Activated CD4-positive, alpha-beta T cell treated with anti-CD3 and anti-CD28 coated beads, Interleukin-2, amount 10 ng/mL, durations not matched to agents 24 days and 14 days (primary cell): ENCODE results near the gene PRRX2. TPM values are rescaled to one million over a fixed set of nuclear protein-coding genes. Genes with fewer than 3 reads are reported as not detected.
A peak's percentile ranks its signal among the peaks of the same experiment; 100 is the strongest.

Experiments
- DNase-seq: peaks from one replicate; pipeline ENCODE4 v3.0.0; 2022
- H3K27ac Mint-ChIP-seq: one replicate; pipeline ENCODE4 v1.8.0; 2022; ENCODE audit warnings: mild to moderate bottlenecking, mixed read lengths
- H3K27me3 Mint-ChIP-seq: one replicate; pipeline ENCODE4 v1.8.0; 2022; ENCODE audit warnings: mixed read lengths
- H3K36me3 Mint-ChIP-seq: one replicate; pipeline ENCODE4 v1.8.0; 2022; ENCODE audit warnings: low read depth, mild to moderate bottlenecking, mixed read lengths
- H3K4me1 Mint-ChIP-seq: one replicate; pipeline ENCODE4 v1.8.0; 2021; ENCODE audit warnings: mixed read lengths
- H3K4me3 Mint-ChIP-seq: one replicate; pipeline ENCODE4 v1.8.0; 2022; ENCODE audit warnings: mild to moderate bottlenecking, moderate library complexity, mixed read lengths
- H3K9me3 Mint-ChIP-seq: one replicate; pipeline ENCODE4 v1.8.0; 2021; ENCODE audit warnings: mixed read lengths
- intact Hi-C: fragments of 100-400 bp; cut with micrococcal nuclease; formaldehyde crosslinking; loops from one replicate; pipeline ENCODE4 v1.15.1; 2023
- total RNA-seq: library from RNA; stranded (reverse); gene quantifications from 2 replicates; pipeline ENCODE4 v1.2.3, GENCODE V29; 2022

PRRX2 gene
- total RNA-seq, 1 donor from 2014 or later: 3.4 TPM

GRCh38 chr9:129685220-129685932 is 19.9 kb downstream of the PRRX2 start:
- Mint-ChIP-seq H3K27me3 (peaks cover 4% of the 10 kb centered on the region), H3K4me3 (no peak overlapping the region), H3K36me3 (no peaks in the 10 kb centered on the region), H3K27ac (no peak overlapping the region), H3K9me3 (no peaks in the 10 kb centered on the region), H3K4me1 (no peaks in the 10 kb centered on the region)
- intact Hi-C loops: no loop called here
- no peak for DNase-seq

GRCh38 chr9:129685933-129686259 is 20.4 kb downstream of the PRRX2 start:
- Mint-ChIP-seq H3K27me3 (peaks cover 2% of the 10 kb centered on the region), H3K4me1 (no peaks in the 10 kb centered on the region), H3K27ac (no peak overlapping the region), H3K4me3 (no peak overlapping the region), H3K9me3 (no peaks in the 10 kb centered on the region), H3K36me3 (no peaks in the 10 kb centered on the region)
- no peak for DNase-seq
- intact Hi-C loops: no loop called here

- H3K36me3 Mint-ChIP-seq: no peaks in the 10 kb centered on the region
- H3K4me1 Mint-ChIP-seq: no peaks in the 10 kb centered on the region
- H3K9me3 Mint-ChIP-seq: no peaks in the 10 kb centered on the region
- no peak overlapping the region for H3K27ac Mint-ChIP-seq
- H3K4me3 Mint-ChIP-seq: no peak overlapping the region
- intact Hi-C loops: no loop called here
- H3K27me3 Mint-ChIP-seq: peaks cover 2% of the 10 kb centered on the region
- DNase-seq: no peak
Measured at GRCh38 chr9:129686736-129687135, 21.3 kb downstream of the PRRX2 start.

- Mint-ChIP-seq H3K27me3 (peaks cover 2% of the 10 kb centered on the region), H3K36me3 (no peaks in the 10 kb centered on the region), H3K4me3 (no peak overlapping the region), H3K27ac (no peak overlapping the region), H3K9me3 (no peaks in the 10 kb centered on the region), H3K4me1 (no peaks in the 10 kb centered on the region)
- DNase-seq: no peak
- intact Hi-C loops: no loop called here
Measured at GRCh38 chr9:129687391-129687790, 21.9 kb downstream of the PRRX2 start.

- Mint-ChIP-seq H3K27ac (no peak overlapping the region), H3K4me1 (no peaks in the 10 kb centered on the region), H3K4me3 (no peak overlapping the region), H3K9me3 (no peaks in the 10 kb centered on the region), H3K36me3 (no peaks in the 10 kb centered on the region), H3K27me3 (peaks cover 2% of the 10 kb centered on the region)
- DNase-seq: no peak
- intact Hi-C loops: no loop called here
Measured at GRCh38 chr9:129688285-129689043, 23.0 kb downstream of the PRRX2 start.

GRCh38 chr9:129692534-129692933 is 27.1 kb downstream of the PRRX2 start:
- Mint-ChIP-seq H3K9me3 (no peaks in the 10 kb centered on the region), H3K27me3 (peaks cover 19% of the 10 kb centered on the region), H3K36me3 (no peaks in the 10 kb centered on the region), H3K27ac (no peak overlapping the region), H3K4me3 (no peak overlapping the region), H3K4me1 (peaks cover 5% of the 10 kb centered on the region)
- DNase-seq: no peak
- intact Hi-C loops: no loop called here

GRCh38 chr9:129693741-129694140 is 28.3 kb downstream of the PRRX2 start:
- Mint-ChIP-seq H3K4me3 (no peak overlapping the region), H3K36me3 (no peaks in the 10 kb centered on the region), H3K27ac (no peak overlapping the region), H3K4me1 (peaks cover 5% of the 10 kb centered on the region), H3K27me3 (peaks cover 19% of the 10 kb centered on the region), H3K9me3 (no peaks in the 10 kb centered on the region)
- DNase-seq: no peak
- intact Hi-C loops: no loop called here

GRCh38 chr9:129694243-129694646 is 28.8 kb downstream of the PRRX2 start:
- Mint-ChIP-seq H3K9me3 (no peaks in the 10 kb centered on the region), H3K4me1 (peaks cover 5% of the 10 kb centered on the region), H3K4me3 (no peak overlapping the region), H3K27ac (no peak overlapping the region), H3K27me3 (peaks cover 19% of the 10 kb centered on the region), H3K36me3 (no peaks in the 10 kb centered on the region)
- DNase-seq: no peak
- intact Hi-C loops: no loop called here

- no peaks in the 10 kb centered on the region for H3K36me3 Mint-ChIP-seq
- no peak for DNase-seq
- peak overlapping the region; percentile 19 for H3K27ac Mint-ChIP-seq
- peaks cover 21% of the 10 kb centered on the region for H3K27me3 Mint-ChIP-seq
- intact Hi-C loops: no loop called here
- peaks cover 5% of the 10 kb centered on the region for H3K4me1 Mint-ChIP-seq
- H3K9me3 Mint-ChIP-seq: no peaks in the 10 kb centered on the region
- H3K4me3 Mint-ChIP-seq: no peak overlapping the region
Measured at GRCh38 chr9:129695870-129696269, 30.4 kb downstream of the PRRX2 start.

GRCh38 chr9:129696944-129697655 is 31.7 kb downstream of the PRRX2 start:
- intact Hi-C loops: no loop called here
- peaks cover 22% of the 10 kb centered on the region for H3K27me3 Mint-ChIP-seq
- peak overlapping the region; percentile 89 for H3K27ac Mint-ChIP-seq
- H3K4me3 Mint-ChIP-seq: peak overlapping the region; percentile 84
- DNase-seq: peak; percentile 68
- no peaks in the 10 kb centered on the region for H3K36me3 Mint-ChIP-seq
- no peaks in the 10 kb centered on the region for H3K9me3 Mint-ChIP-seq
- H3K4me1 Mint-ChIP-seq: peaks cover 5% of the 10 kb centered on the region

GRCh38 chr9:129697656-129698253 is 32.3 kb downstream of the PRRX2 start:
- Mint-ChIP-seq H3K4me3 (peak overlapping the region; percentile 69), H3K27me3 (peaks cover 22% of the 10 kb centered on the region), H3K9me3 (no peaks in the 10 kb centered on the region), H3K4me1 (peaks cover 5% of the 10 kb centered on the region), H3K27ac (peak overlapping the region; percentile 81), H3K36me3 (no peaks in the 10 kb centered on the region)
- intact Hi-C loops: no loop called here
- DNase-seq: no peak

GRCh38 chr9:129698254-129698757 is 32.9 kb downstream of the PRRX2 start:
- Mint-ChIP-seq H3K9me3 (no peaks in the 10 kb centered on the region), H3K27me3 (peaks cover 22% of the 10 kb centered on the region), H3K4me1 (peaks cover 5% of the 10 kb centered on the region), H3K4me3 (peak overlapping the region; percentile 48), H3K36me3 (no peaks in the 10 kb centered on the region), H3K27ac (peak overlapping the region; percentile 72)
- intact Hi-C loops: no loop called here
- DNase-seq: no peak

- H3K4me1 Mint-ChIP-seq: peaks cover 3% of the 10 kb centered on the region
- no peaks in the 10 kb centered on the region for H3K36me3 Mint-ChIP-seq
- H3K27me3 Mint-ChIP-seq: peaks cover 6% of the 10 kb centered on the region
- H3K9me3 Mint-ChIP-seq: no peaks in the 10 kb centered on the region
- no peak overlapping the region for H3K27ac Mint-ChIP-seq
- intact Hi-C loops: no loop called here
- DNase-seq: no peak
- no peak overlapping the region for H3K4me3 Mint-ChIP-seq
Measured at GRCh38 chr9:129701054-129701453, 35.6 kb downstream of the PRRX2 start.

- Mint-ChIP-seq H3K27me3 (peaks cover 6% of the 10 kb centered on the region), H3K36me3 (no peaks in the 10 kb centered on the region)
Measured at GRCh38 chr9:129701549-129701948, 36.1 kb downstream of the PRRX2 start.

More at GRCh38 chr9:129701549-129701948, 36.1 kb downstream of the PRRX2 start:
- Mint-ChIP-seq H3K4me3 (no peak overlapping the region), H3K9me3 (no peaks in the 10 kb centered on the region), H3K27ac (no peak overlapping the region), H3K4me1 (peaks cover 3% of the 10 kb centered on the region)
- intact Hi-C loops: no loop called here
- DNase-seq: no peak
